GM12878 (cell line): ENCODE results near the gene MACROD2. TPM values are rescaled to one million over a fixed set of nuclear protein-coding genes. Genes with fewer than 3 reads are reported as not detected.

Source experiments
- ATAC-seq: fragments of 200-7000 bp; cut with Tn5 transposase; 3 replicates; pipeline ENCODE4 v1.9.1; 2020; ENCODE audit warnings: mild to moderate bottlenecking, moderate library complexity
- BruUV-seq: library from RNA; stranded (reverse); fragments of 400-500 nt; replicated peaks from 2 replicates; lab custom pipeline; 2021; lab: Mats Ljungman, UMichigan
- CTCF ChIA-PET: fragments of 300-600 bp; sonication (Branson Sonifier 250); formaldehyde crosslinking; extraction: SDS; loops from one replicate; lab custom pipeline; 2021; ENCODE audit warnings: inconsistent platforms; lab: Yijun Ruan, JAX
- POLR2A ChIA-PET: fragments of 350-600 bp; formaldehyde crosslinking; extraction: SDS; loops from one replicate; lab custom pipeline; 2021; ENCODE audit warnings: inconsistent platforms; lab: Charles Lee
- RAD21 ChIA-PET: fragments of 300-600 bp; sonication (Branson Sonifier 250); formaldehyde crosslinking; loops from one replicate; lab custom pipeline; 2023; ENCODE audit warnings: antibody characterized with exemption; ENCODE audit not compliant: unreplicated experiment; lab: Charles Lee
- SMC1A ChIA-PET: fragments of 300-600 bp; sonication (Branson Sonifier 250); formaldehyde crosslinking; loops from one replicate; lab custom pipeline; 2023; ENCODE audit not compliant: unreplicated experiment, uncharacterized antibody; lab: Charles Lee
- DNase-seq: peaks from one replicate; pipeline ENCODE4 v3.0.0-alpha.2; 2011; ENCODE audit warnings: low read depth, low spot score
- FAIRE-seq: peaks from 3 replicates; lab custom pipeline; 2011; peaks lifted over from hg19 to GRCh38; lab: Jason Lieb, UNC
- H2AFZ ChIP-seq: 2 replicates; pipeline ENCODE4 v1.6.0; 2011; ENCODE audit warnings: low read depth, low read length, control low read depth; ENCODE audit not compliant: control insufficient read depth
- H3K27ac ChIP-seq: 2 replicates; pipeline ENCODE4 v1.5.1; 2011; ENCODE audit warnings: control low read depth; ENCODE audit not compliant: control insufficient read depth, insufficient read depth
- H3K27me3 ChIP-seq, 2 experiments: replicated peaks in 1 of 2; 2 replicates each; pipeline versions ENCODE4 v1.6.0 to v1.6.1; 2011; ENCODE audit warnings: low read length in 1 of 2; ENCODE audit not compliant: control insufficient read depth in 2 of 2, insufficient read depth in 2 of 2
- H3K36me3 ChIP-seq, 2 experiments: 2 replicates each; pipeline ENCODE4 v1.5.1; 2011; ENCODE audit warnings: low read length in 1 of 2; ENCODE audit not compliant: control insufficient read depth in 2 of 2, insufficient read depth in 2 of 2
- H3K4me1 ChIP-seq: 2 replicates; pipeline ENCODE4 v1.6.1; 2011; ENCODE audit warnings: mild to moderate bottlenecking, low read length, moderate library complexity, mixed read lengths; ENCODE audit not compliant: control insufficient read depth, insufficient read depth
- H3K4me2 ChIP-seq: 2 replicates; pipeline ENCODE4 v1.6.0; 2011; ENCODE audit warnings: control low read depth; ENCODE audit not compliant: control insufficient read depth, insufficient read depth
- H3K4me3 ChIP-seq: fragments of 200-600 bp; sonication (generic); 2 replicates; pipeline ENCODE4 v1.5.1; 2016
- H3K79me2 ChIP-seq: 2 replicates; pipeline ENCODE4 v1.6.0; 2011; ENCODE audit warnings: low read length; ENCODE audit not compliant: control insufficient read depth, insufficient read depth
- H3K9ac ChIP-seq: 2 replicates; pipeline ENCODE4 v1.8.0; 2011; ENCODE audit warnings: low read length, control low read depth, mixed read lengths; ENCODE audit not compliant: control insufficient read depth, insufficient read depth
- H3K9me3 ChIP-seq: replicated peaks from 3 replicates; pipeline ENCODE4 v1.5.1; 2011; ENCODE audit warnings: mild to moderate bottlenecking, low read length; ENCODE audit not compliant: control insufficient read depth, insufficient read depth
- H4K20me1 ChIP-seq: 2 replicates; pipeline ENCODE4 v1.6.0; 2011; ENCODE audit not compliant: control insufficient read depth, insufficient read depth
- DPF2 ChIP-seq: fragments of 450-650 bp; IDR thresholded peaks from 2 replicates; pipeline ENCODE4 v1.6.1; 2017; ENCODE audit warnings: mild to moderate bottlenecking
- HDAC6 ChIP-seq: fragments of 200-600 bp; sonication (generic); IDR thresholded peaks from one replicate; pipeline ENCODE4 v1.8.0; 2017; ENCODE audit warnings: antibody characterized with exemption; ENCODE audit not compliant: unreplicated experiment
- IRF4 ChIP-seq: IDR thresholded peaks from 2 replicates; pipeline ENCODE4 v1.6.1; 2011; ENCODE audit warnings: low read depth, low read length
- KAT2A ChIP-seq: conservative IDR thresholded peaks from 2 replicates; pipeline ENCODE4 v1.6.1; 2011; ENCODE audit warnings: low read depth, low read length; ENCODE audit not compliant: control insufficient read depth
- KLF5 ChIP-seq: fragments of 450-650 bp; IDR thresholded peaks from 2 replicates; pipeline ENCODE4 v1.6.1; 2014; ENCODE audit warnings: mild to moderate bottlenecking; ENCODE audit not compliant: partially characterized antibody
- NFYB ChIP-seq: IDR thresholded peaks from 2 replicates; pipeline ENCODE4 v1.6.1; 2011; ENCODE audit warnings: low read depth, mild to moderate bottlenecking, low read length, improper control_type of control experiment, moderate library complexity; ENCODE audit not compliant: insufficient read depth
- POLR2AphosphoS5 ChIP-seq: IDR thresholded peaks from 2 replicates; pipeline ENCODE4 v1.6.1; 2011; ENCODE audit warnings: mild to moderate bottlenecking, low read length, inconsistent platforms
- SREBF1 ChIP-seq: IDR thresholded peaks from 2 replicates; pipeline ENCODE4 v1.6.1; 2012; ENCODE audit warnings: mild to moderate bottlenecking, low read length
- STAT1 ChIP-seq: fragments of 450-650 bp; conservative IDR thresholded peaks from 2 replicates; pipeline ENCODE4 v1.6.1; 2014; ENCODE audit warnings: antibody characterized with exemption, mild to moderate bottlenecking
- TCF7 ChIP-seq: IDR thresholded peaks from 2 replicates; pipeline ENCODE4 v1.6.1; 2014; ENCODE audit warnings: antibody characterized with exemption, borderline replicate concordance
- YBX1 ChIP-seq: fragments of 450-650 bp; IDR thresholded peaks from 2 replicates; pipeline ENCODE4 v1.6.1; 2016; ENCODE audit warnings: antibody characterized with exemption
- ZNF207 ChIP-seq: fragments of 450-650 bp; IDR thresholded peaks from 2 replicates; pipeline ENCODE4 v1.6.1; 2014; ENCODE audit warnings: antibody characterized with exemption, mild to moderate bottlenecking, borderline replicate concordance
- ZNF274 ChIP-seq: IDR thresholded peaks from one replicate; pipeline ENCODE4 v1.8.0; 2011; ENCODE audit not compliant: insufficient read length, insufficient read depth
- WGBS: methylation state at CpG from one replicate; pipeline ENCODE4 v1.1.6; 2016; ENCODE audit warnings: low lambda C conversion rate; ENCODE audit not compliant: insufficient replicate concordance, insufficient coverage; ENCODE audit errors: missing lambda C conversion rate; 5-methylcytosine and 5-hydroxymethylcytosine counted together
- in situ Hi-C: fragments of 300-500 bp; cut with MboI; formaldehyde crosslinking; loops from 9 replicates; pipeline ENCODE4 v1.14.3; 2018; ENCODE audit warnings: mixed read lengths
- intact Hi-C: fragments of 100-400 bp; cut with micrococcal nuclease; formaldehyde crosslinking; loops from one replicate; pipeline ENCODE4 v1.14.2; 2022; ENCODE audit not compliant: unreplicated experiment
- polyA plus RNA-seq, 11 experiments: library from polyadenylated mRNA; depleted of rRNA in 4 of 11; unstranded in 6 of 11; stranded (reverse) in 5 of 11; fragments of >200 nt; fragmentation: Nextera tagmentation in 4 of 11; fragmentation: Illumina TruSeq in 1 of 11; extraction: Ambion mirVana in 4 of 11; extraction: Trizol in 1 of 11; gene quantifications; 1 replicate in 1 of 11; 2 replicates in 10 of 11; pipeline versions ENCODE4 v1.2.1 to v1.2.3, GENCODE V29; 2011 to 2016; ENCODE audit warnings: inconsistent platforms in 2 of 11, missing spikeins in 2 of 11, low read depth in 1 of 11
- total RNA-seq, 4 experiments: library from RNA; depleted of rRNA in 3 of 4; stranded (reverse); fragments of >200 nt in 3 of 4; fragmentation: Illumina TruSeq in 1 of 4; extraction: Trizol in 1 of 4; gene quantifications; 2 replicates each; pipeline versions ENCODE4 v1.2.1 to v1.2.3, GENCODE V29; 2013 to 2021
- TF ChIP-seq, protein P1 (sequence below): IDR thresholded peaks from 2 replicates; pipeline ENCODE4 v1.6.1; 2012; ENCODE audit warnings: low read depth, low read length, improper control_type of control experiment
- TF ChIP-seq, protein P2 (sequence below): fragments of 450-650 bp; IDR thresholded peaks from 2 replicates; pipeline ENCODE4 v1.6.1; 2014; ENCODE audit warnings: mild to moderate bottlenecking
- TF ChIP-seq, protein P3 (sequence below): fragments of 450-650 bp; IDR thresholded peaks from 2 replicates; pipeline ENCODE4 v1.6.1; 2018; ENCODE audit warnings: mild to moderate bottlenecking, low read depth, moderate library complexity; ENCODE audit not compliant: partially characterized antibody
- TF ChIP-seq, protein P4 (sequence below): fragments of 450-650 bp; IDR thresholded peaks from 2 replicates; pipeline ENCODE4 v1.6.1; 2017; ENCODE audit warnings: mild to moderate bottlenecking, moderate library complexity

MACROD2 gene
- total and polyA plus RNA-seq, 10 of the 15 experiments (the other 5 are each of a cell fraction or from before 2014, with no cell fraction given), result 1.1 to 21.5 (median 2.2) TPM

DNA sequence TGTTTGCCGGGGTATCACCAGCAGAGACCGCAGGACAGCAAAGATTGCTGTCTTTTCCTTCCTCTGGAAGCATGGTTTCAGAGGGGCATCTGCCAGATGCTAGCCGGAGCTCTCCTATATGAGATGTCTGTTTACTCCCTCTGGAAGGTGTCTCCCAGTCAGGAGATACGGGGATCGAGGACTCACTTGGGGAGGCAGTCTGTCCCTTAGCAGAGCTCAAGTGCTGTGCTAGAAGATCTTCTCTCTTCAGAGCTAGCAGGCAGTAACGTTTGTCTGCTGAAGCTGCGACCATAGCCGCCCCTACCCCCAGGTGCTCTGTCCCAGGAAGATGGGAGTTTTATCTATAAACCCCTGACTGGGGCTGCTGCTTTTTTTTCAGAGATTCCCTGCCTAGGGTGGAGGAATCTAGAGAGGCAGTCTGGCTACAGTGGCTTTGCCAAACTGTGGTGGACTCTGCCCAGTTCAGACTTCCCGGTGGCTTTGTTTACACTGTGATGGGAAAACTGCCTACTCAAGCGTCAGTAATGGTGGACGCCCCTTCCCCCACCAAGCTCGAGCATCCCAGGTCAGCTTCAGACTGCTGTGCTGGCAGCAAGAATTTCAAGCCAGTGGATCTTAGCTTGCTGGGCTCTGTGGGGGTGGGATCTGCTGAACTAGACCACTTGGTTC lies 475.0 kb downstream of the MACROD2 start:
- ChIA-PET POLR2A (no interaction called here), SMC1A (no interaction called here), CTCF (no interaction called here), RAD21 (no interaction called here)
- WGBS, result 32% methylated on average over 12 of the region's 12 CpGs
- H3K4me1 ChIP-seq, result no peaks in the 10 kb centered on the region
- no peak overlapping the region for H3K27ac ChIP-seq
- no peaks in the 10 kb centered on the region for H3K79me2 ChIP-seq
- H2AFZ ChIP-seq, result no peak overlapping the region
- no TSS peak for BruUV-seq
- in situ Hi-C loops (no loop called here), intact Hi-C loops (no loop called here)
- no peak overlapping the region for H3K4me2 ChIP-seq
- FAIRE-seq, result no peak
- no peak for DNase-seq
- H3K27me3 ChIP-seq, result no peaks in the 10 kb centered on the region
- no peaks in the 10 kb centered on the region for H3K36me3 ChIP-seq
- H3K9me3 ChIP-seq, result no peaks in the 10 kb centered on the region; the same call in 2 of the 3 replicates
- H3K9ac ChIP-seq, result no peak overlapping the region
- no peak overlapping the region for H3K4me3 ChIP-seq
- no peak for ATAC-seq
- no peaks in the 10 kb centered on the region for H4K20me1 ChIP-seq
- TF ChIP-seq KAT2A, result no peak
- TF ChIP-seq, protein P1, sequence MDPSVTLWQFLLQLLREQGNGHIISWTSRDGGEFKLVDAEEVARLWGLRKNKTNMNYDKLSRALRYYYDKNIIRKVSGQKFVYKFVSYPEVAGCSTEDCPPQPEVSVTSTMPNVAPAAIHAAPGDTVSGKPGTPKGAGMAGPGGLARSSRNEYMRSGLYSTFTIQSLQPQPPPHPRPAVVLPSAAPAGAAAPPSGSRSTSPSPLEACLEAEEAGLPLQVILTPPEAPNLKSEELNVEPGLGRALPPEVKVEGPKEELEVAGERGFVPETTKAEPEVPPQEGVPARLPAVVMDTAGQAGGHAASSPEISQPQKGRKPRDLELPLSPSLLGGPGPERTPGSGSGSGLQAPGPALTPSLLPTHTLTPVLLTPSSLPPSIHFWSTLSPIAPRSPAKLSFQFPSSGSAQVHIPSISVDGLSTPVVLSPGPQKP, result no peak
- TF ChIP-seq DPF2, result no peak
- no peak for TF ChIP-seq ZNF207
- TF ChIP-seq NFYB, result no peak
- no peak for TF ChIP-seq POLR2AphosphoS5
- TF ChIP-seq, protein P2, sequence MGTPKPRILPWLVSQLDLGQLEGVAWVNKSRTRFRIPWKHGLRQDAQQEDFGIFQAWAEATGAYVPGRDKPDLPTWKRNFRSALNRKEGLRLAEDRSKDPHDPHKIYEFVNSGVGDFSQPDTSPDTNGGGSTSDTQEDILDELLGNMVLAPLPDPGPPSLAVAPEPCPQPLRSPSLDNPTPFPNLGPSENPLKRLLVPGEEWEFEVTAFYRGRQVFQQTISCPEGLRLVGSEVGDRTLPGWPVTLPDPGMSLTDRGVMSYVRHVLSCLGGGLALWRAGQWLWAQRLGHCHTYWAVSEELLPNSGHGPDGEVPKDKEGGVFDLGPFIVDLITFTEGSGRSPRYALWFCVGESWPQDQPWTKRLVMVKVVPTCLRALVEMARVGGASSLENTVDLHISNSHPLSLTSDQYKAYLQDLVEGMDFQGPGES, result no peak
- no peak for TF ChIP-seq SREBF1
- TF ChIP-seq ZNF274, result no peak
- TF ChIP-seq TCF7, result no peak
- TF ChIP-seq KLF5, result no peak
- TF ChIP-seq IRF4, result no peak
- no peak for TF ChIP-seq YBX1
- TF ChIP-seq, protein P3, sequence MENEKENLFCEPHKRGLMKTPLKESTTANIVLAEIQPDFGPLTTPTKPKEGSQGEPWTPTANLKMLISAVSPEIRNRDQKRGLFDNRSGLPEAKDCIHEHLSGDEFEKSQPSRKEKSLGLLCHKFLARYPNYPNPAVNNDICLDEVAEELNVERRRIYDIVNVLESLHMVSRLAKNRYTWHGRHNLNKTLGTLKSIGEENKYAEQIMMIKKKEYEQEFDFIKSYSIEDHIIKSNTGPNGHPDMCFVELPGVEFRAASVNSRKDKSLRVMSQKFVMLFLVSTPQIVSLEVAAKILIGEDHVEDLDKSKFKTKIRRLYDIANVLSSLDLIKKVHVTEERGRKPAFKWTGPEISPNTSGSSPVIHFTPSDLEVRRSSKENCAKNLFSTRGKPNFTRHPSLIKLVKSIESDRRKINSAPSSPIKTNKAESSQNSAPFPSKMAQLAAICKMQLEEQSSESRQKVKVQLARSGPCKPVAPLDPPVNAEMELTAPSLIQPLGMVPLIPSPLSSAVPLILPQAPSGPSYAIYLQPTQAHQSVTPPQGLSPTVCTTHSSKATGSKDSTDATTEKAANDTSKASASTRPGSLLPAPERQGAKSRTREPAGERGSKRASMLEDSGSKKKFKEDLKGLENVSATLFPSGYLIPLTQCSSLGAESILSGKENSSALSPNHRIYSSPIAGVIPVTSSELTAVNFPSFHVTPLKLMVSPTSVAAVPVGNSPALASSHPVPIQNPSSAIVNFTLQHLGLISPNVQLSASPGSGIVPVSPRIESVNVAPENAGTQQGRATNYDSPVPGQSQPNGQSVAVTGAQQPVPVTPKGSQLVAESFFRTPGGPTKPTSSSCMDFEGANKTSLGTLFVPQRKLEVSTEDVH, result no peak
- TF ChIP-seq HDAC6, result no peak
- no peak for TF ChIP-seq STAT1
- TF ChIP-seq, protein P4, sequence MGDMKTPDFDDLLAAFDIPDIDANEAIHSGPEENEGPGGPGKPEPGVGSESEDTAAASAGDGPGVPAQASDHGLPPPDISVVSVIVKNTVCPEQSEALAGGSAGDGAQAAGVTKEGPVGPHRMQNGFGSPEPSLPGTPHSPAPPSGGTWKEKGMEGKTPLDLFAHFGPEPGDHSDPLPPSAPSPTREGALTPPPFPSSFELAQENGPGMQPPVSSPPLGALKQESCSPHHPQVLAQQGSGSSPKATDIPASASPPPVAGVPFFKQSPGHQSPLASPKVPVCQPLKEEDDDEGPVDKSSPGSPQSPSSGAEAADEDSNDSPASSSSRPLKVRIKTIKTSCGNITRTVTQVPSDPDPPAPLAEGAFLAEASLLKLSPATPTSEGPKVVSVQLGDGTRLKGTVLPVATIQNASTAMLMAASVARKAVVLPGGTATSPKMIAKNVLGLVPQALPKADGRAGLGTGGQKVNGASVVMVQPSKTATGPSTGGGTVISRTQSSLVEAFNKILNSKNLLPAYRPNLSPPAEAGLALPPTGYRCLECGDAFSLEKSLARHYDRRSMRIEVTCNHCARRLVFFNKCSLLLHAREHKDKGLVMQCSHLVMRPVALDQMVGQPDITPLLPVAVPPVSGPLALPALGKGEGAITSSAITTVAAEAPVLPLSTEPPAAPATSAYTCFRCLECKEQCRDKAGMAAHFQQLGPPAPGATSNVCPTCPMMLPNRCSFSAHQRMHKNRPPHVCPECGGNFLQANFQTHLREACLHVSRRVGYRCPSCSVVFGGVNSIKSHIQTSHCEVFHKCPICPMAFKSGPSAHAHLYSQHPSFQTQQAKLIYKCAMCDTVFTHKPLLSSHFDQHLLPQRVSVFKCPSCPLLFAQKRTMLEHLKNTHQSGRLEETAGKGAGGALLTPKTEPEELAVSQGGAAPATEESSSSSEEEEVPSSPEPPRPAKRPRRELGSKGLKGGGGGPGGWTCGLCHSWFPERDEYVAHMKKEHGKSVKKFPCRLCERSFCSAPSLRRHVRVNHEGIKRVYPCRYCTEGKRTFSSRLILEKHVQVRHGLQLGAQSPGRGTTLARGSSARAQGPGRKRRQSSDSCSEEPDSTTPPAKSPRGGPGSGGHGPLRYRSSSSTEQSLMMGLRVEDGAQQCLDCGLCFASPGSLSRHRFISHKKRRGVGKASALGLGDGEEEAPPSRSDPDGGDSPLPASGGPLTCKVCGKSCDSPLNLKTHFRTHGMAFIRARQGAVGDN, result no peak
